Esophagus mucosa (tissue), 1 donor: ENCODE results near the gene CYRIA. TPM values are rescaled to one million over a fixed set of nuclear protein-coding genes. Genes with fewer than 3 reads are reported as not detected.

Experiments
- ATAC-seq: fragments of 200-7000 bp; cut with Tn5 transposase; one replicate; pipeline ENCODE4 v1.9.1; 2020
- total RNA-seq: library from RNA; stranded (reverse); gene quantifications from one replicate; pipeline ENCODE4 v1.2.4, GENCODE V29; 2023
- donor health status: DM: yes; HTN: yes; CAD: no.

CYRIA gene
- total RNA-seq, 1 donor from 2014 or later, result 1.3 TPM

GRCh38 chr2:16626997-16627605 lies 38.5 kb downstream of the CYRIA start:
- ATAC-seq, result no peak

- no peak for ATAC-seq
Measured at GRCh38 chr2:16626497-16626896, 39.1 kb downstream of the CYRIA start.

GRCh38 chr2:16625759-16626158 lies 39.9 kb downstream of the CYRIA start:
- no peak for ATAC-seq

GRCh38 chr2:16625201-16625729 lies 40.4 kb downstream of the CYRIA start:
- ATAC-seq, result no peak

GRCh38 chr2:16624436-16624780 lies 41.2 kb downstream of the CYRIA start:
- ATAC-seq, result no peak

GRCh38 chr2:16623564-16624435 lies 41.8 kb downstream of the CYRIA start:
- no peak for ATAC-seq

- no peak for ATAC-seq
Measured at GRCh38 chr2:16623031-16623430, 42.6 kb downstream of the CYRIA start.

- no peak for ATAC-seq
Measured at GRCh38 chr2:16622399-16622968, 43.1 kb downstream of the CYRIA start.

- ATAC-seq, result no peak
Measured at GRCh38 chr2:16621316-16621715, 44.3 kb downstream of the CYRIA start.

GRCh38 chr2:16620590-16620989 lies 45.0 kb downstream of the CYRIA start:
- ATAC-seq, result no peak

GRCh38 chr2:16619576-16620245 lies 45.9 kb downstream of the CYRIA start:
- ATAC-seq, result no peak

GRCh38 chr2:16617282-16618266 lies 48.1 kb downstream of the CYRIA start:
- peak; percentile 87 for ATAC-seq
